ENCODE data around the gene RLN3. TPM values are rescaled to one million over a fixed set of nuclear protein-coding genes. Genes with fewer than 3 reads are reported as not detected.

Gene RLN3
- total and polyA plus RNA-seq, 10 donors: 0.35 TPM; not detected in 9

- intact Hi-C loops (cut with DNase I; ENCODE audit: low total_unique reads): no loop called here
- peaks cover 9 to 41% (median 26%) of the 10 kb centered on the region in 6 donors for H3K4me1 ChIP-seq
- no peak overlapping the region for H3K27ac ChIP-seq
- H3K9me3 ChIP-seq: peaks cover 0 to 10% (median 7%) of the 10 kb centered on the region in 8 donors
- TF ChIP-seq CTCF (IDR thresholded peaks at IDR 0.05 in 8 of 11, conservative IDR thresholded peaks at IDR 0.05 in 3 of 11): no peak
- TF ChIP-seq POLR2AphosphoS5 (IDR thresholded peaks at IDR 0.05): no peak
- no peak for TF ChIP-seq POLR2A (IDR thresholded peaks at IDR 0.05)
- WGBS, 5 donors: 91 to 97% (median 96%) methylated on average over 4 to 6 of the region's 6 CpGs
- H3K4me3 ChIP-seq: no peak overlapping the region
- H3K36me3 ChIP-seq: peaks cover 0 to 76% (median 13%) of the 10 kb centered on the region in 6 donors
- H3K27me3 ChIP-seq (replicated peaks in 1 of 7): no peaks in the 10 kb centered on the region
- DNase-seq: no peak
Measured at GRCh38 chr19:13997631-13997962, 30.4 kb upstream of the RLN3 start.

GRCh38 chr19:13998426-13998825 lies 29.5 kb upstream of the RLN3 start:
- 91 to 100% (median 95%) methylated on average over 1 of the region's 1 CpG for WGBS, 5 donors
- intact Hi-C loops (cut with DNase I; ENCODE audit: low total_unique reads): no loop called here
- Histone ChIP-seq H3K4me3 (no peak overlapping the region), H3K4me1 (peaks cover 17 to 41% (median 34%) of the 10 kb centered on the region in 6 donors), H3K27me3 (replicated peaks in 1 of 7) (no peaks in the 10 kb centered on the region), H3K27ac (no peak overlapping the region), H3K9me3 (peaks cover 0 to 10% (median 7%) of the 10 kb centered on the region in 8 donors), H3K36me3 (peaks cover 0 to 68% (median 8%) of the 10 kb centered on the region in 6 donors)
- TF ChIP-seq POLR2AphosphoS5 (IDR thresholded peaks at IDR 0.05) (no peak), POLR2A (IDR thresholded peaks at IDR 0.05) (no peak), CTCF (IDR thresholded peaks at IDR 0.05 in 8 of 11, conservative IDR thresholded peaks at IDR 0.05 in 3 of 11) (no peak)
- no peak for DNase-seq

GRCh38 chr19:13999085-13999484 lies 28.9 kb upstream of the RLN3 start:
- Histone ChIP-seq H3K9me3 (peaks cover 0 to 10% (median 7%) of the 10 kb centered on the region in 8 donors), H3K27me3 (replicated peaks in 1 of 7) (no peaks in the 10 kb centered on the region), H3K36me3 (peaks cover 0 to 64% (median 8%) of the 10 kb centered on the region in 6 donors), H3K4me3 (no peak overlapping the region), H3K27ac (no peak overlapping the region), H3K4me1 (peaks cover 22 to 47% (median 40%) of the 10 kb centered on the region in 6 donors)
- TF ChIP-seq POLR2A (IDR thresholded peaks at IDR 0.05) (no peak), CTCF (IDR thresholded peaks at IDR 0.05 in 8 of 11, conservative IDR thresholded peaks at IDR 0.05 in 3 of 11) (no peak), POLR2AphosphoS5 (IDR thresholded peaks at IDR 0.05) (no peak)
- DNase-seq: no peak
- intact Hi-C loops (cut with DNase I; ENCODE audit: low total_unique reads): no loop called here
- 94 to 99% (median 97%) methylated on average over 3 of the region's 3 CpGs for WGBS, 5 donors

GRCh38 chr19:14000691-14001375 lies 27.1 kb upstream of the RLN3 start:
- DNase-seq: no peak
- Histone ChIP-seq H3K27ac (peak overlapping the region in 7 of 8 donors; percentile 54 to 99 (median 97)), H3K4me3 (no peak overlapping the region), H3K9me3 (peaks cover 0 to 10% (median 7%) of the 10 kb centered on the region in 8 donors), H3K36me3 (peaks cover 0 to 51% (median 8%) of the 10 kb centered on the region in 6 donors), H3K27me3 (replicated peaks in 1 of 7) (no peaks in the 10 kb centered on the region), H3K4me1 (peaks cover 35 to 62% (median 56%) of the 10 kb centered on the region in 6 donors)
- intact Hi-C loops (cut with DNase I; ENCODE audit: low total_unique reads): no loop called here
- TF ChIP-seq CTCF (IDR thresholded peaks at IDR 0.05 in 8 of 11, conservative IDR thresholded peaks at IDR 0.05 in 3 of 11) (no peak), POLR2AphosphoS5 (IDR thresholded peaks at IDR 0.05) (peak in 2 of 3 donors; percentile 23 to 45), POLR2A (IDR thresholded peaks at IDR 0.05) (no peak)
- WGBS, 5 donors: 75 to 84% (median 77%) methylated on average over 13 of the region's 13 CpGs
